Measurements from ENCODE around the gene STAP2.

Gene STAP2

GRCh38 chr19:4357921-4358326 lies 19.3 kb upstream of the STAP2 start:
- no peak for TF ChIP-seq ARNTL (CRISPR knock-in tag; IDR thresholded peaks at IDR 0.05; ENCODE audit: borderline replicate concordance, low read depth)
- no peak for TF ChIP-seq OSR1 (CRISPR knock-in tag; IDR thresholded peaks at IDR 0.05)
- TF ChIP-seq CSDC2 (CRISPR knock-in tag; IDR thresholded peaks at IDR 0.05), result no peak
- TF ChIP-seq RARB (CRISPR knock-in tag; IDR thresholded peaks at IDR 0.05), result no peak
- ATAC-seq, result no peak

- no peak for TF ChIP-seq BACH2 (CRISPR knock-in tag; IDR thresholded peaks at IDR 0.05; ENCODE audit: borderline replicate concordance)
- no peak for TF ChIP-seq RARB (CRISPR knock-in tag; IDR thresholded peaks at IDR 0.05)
- no peak for TF ChIP-seq ARNTL (CRISPR knock-in tag; IDR thresholded peaks at IDR 0.05; ENCODE audit: borderline replicate concordance, low read depth)
- TF ChIP-seq CSDC2 (CRISPR knock-in tag; IDR thresholded peaks at IDR 0.05), result no peak
- no peak for TF ChIP-seq ZC3H10 (CRISPR knock-in tag; IDR thresholded peaks at IDR 0.05)
- no peak for TF ChIP-seq GLIS3 (CRISPR knock-in tag; IDR thresholded peaks at IDR 0.05)
- TF ChIP-seq ZNF70 (CRISPR knock-in tag; IDR thresholded peaks at IDR 0.05), result no peak
- no peak for TF ChIP-seq CREB5 (CRISPR knock-in tag; IDR thresholded peaks at IDR 0.05; ENCODE audit: low read depth)
- TF ChIP-seq TOX (CRISPR knock-in tag; IDR thresholded peaks at IDR 0.05; ENCODE audit: borderline replicate concordance), result no peak
- no peak for TF ChIP-seq ISL1 (CRISPR knock-in tag; IDR thresholded peaks at IDR 0.05)
- TF ChIP-seq, protein P1, sequence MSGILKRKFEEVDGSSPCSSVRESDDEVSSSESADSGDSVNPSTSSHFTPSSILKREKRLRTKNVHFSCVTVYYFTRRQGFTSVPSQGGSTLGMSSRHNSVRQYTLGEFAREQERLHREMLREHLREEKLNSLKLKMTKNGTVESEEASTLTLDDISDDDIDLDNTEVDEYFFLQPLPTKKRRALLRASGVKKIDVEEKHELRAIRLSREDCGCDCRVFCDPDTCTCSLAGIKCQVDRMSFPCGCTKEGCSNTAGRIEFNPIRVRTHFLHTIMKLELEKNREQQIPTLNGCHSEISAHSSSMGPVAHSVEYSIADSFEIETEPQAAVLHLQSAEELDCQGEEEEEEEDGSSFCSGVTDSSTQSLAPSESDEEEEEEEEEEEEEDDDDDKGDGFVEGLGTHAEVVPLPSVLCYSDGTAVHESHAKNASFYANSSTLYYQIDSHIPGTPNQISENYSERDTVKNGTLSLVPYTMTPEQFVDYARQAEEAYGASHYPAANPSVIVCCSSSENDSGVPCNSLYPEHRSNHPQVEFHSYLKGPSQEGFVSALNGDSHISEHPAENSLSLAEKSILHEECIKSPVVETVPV (CRISPR knock-in tag; IDR thresholded peaks at IDR 0.05), result no peak
- no peak for ATAC-seq
Observed at GRCh38 chr19:4357095-4357797, 18.6 kb upstream of the STAP2 start.

DNA sequence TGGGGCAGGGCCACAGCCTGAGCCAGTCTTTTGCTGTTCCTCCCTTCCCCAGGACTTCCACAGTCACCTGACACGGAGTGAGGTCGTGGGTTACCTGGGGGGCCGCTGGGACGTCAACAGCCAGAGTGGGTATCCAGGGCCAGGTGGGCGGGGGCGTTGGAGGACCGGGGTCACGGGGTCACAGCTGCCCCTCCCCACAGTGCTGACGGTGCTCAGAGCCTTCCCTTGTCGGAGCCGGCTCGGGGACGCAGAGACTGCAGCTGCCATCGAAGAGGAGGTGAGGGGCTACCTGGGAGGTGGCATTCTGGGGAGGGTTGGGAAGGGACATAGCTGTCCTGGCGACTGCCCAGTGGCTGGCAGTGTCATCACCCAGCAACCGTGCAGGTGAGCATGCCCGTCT lies 16.3 kb upstream of the STAP2 start:
- ATAC-seq, result no peak
- TF ChIP-seq TOX (CRISPR knock-in tag; IDR thresholded peaks at IDR 0.05; ENCODE audit: borderline replicate concordance) (no peak), ZFP30 (CRISPR knock-in tag; IDR thresholded peaks at IDR 0.05) (no peak), PPARA (CRISPR knock-in tag; IDR thresholded peaks at IDR 0.05; ENCODE audit: borderline replicate concordance) (no peak), PATZ1 (CRISPR knock-in tag; IDR thresholded peaks at IDR 0.05; ENCODE audit: borderline replicate concordance) (no peak), RARB (CRISPR knock-in tag; IDR thresholded peaks at IDR 0.05) (no peak), SNAI2 (CRISPR knock-in tag; IDR thresholded peaks at IDR 0.05) (no peak), ZC3H10 (CRISPR knock-in tag; IDR thresholded peaks at IDR 0.05) (no peak), OSR1 (CRISPR knock-in tag; IDR thresholded peaks at IDR 0.05) (no peak), ESRRG (CRISPR knock-in tag; IDR thresholded peaks at IDR 0.05) (no peak), CREB5 (CRISPR knock-in tag; IDR thresholded peaks at IDR 0.05; ENCODE audit: low read depth) (no peak), ISL1 (CRISPR knock-in tag; IDR thresholded peaks at IDR 0.05) (no peak)
- TF ChIP-seq, protein P1 (CRISPR knock-in tag; IDR thresholded peaks at IDR 0.05), result no peak

DNA sequence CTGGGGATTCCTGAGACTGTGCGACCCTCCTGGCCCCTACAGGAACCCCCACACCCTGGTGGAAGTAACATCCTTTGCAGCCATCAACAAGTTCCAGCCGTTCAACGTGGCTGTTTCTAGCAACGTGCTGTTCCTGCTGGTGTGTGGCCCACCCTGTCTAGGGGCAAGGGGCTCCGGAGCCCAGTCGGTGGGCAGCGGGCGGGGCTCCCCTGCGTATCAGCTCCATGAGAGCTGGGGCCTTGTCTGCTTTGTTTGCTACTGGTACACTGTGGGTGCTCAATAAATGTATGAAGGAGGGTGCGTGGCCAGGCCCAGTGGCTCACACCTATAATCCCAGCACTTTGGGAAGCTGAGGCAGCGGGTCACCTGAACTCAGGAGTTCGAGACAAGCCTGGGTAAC lies 15.7 kb upstream of the STAP2 start:
- ATAC-seq, result no peak
- TF ChIP-seq RARB (CRISPR knock-in tag; IDR thresholded peaks at IDR 0.05) (no peak), ISL1 (CRISPR knock-in tag; IDR thresholded peaks at IDR 0.05) (no peak), PATZ1 (CRISPR knock-in tag; IDR thresholded peaks at IDR 0.05; ENCODE audit: borderline replicate concordance) (no peak), ZFP3 (CRISPR knock-in tag; IDR thresholded peaks at IDR 0.05) (no peak), ESRRG (CRISPR knock-in tag; IDR thresholded peaks at IDR 0.05) (no peak), CREB5 (CRISPR knock-in tag; IDR thresholded peaks at IDR 0.05; ENCODE audit: low read depth) (no peak), OSR1 (CRISPR knock-in tag; IDR thresholded peaks at IDR 0.05) (no peak), ZC3H10 (CRISPR knock-in tag; IDR thresholded peaks at IDR 0.05) (no peak)
- TF ChIP-seq, protein P1 (CRISPR knock-in tag; IDR thresholded peaks at IDR 0.05), result no peak

Data from SK-N-SH treated with all-trans-retinoic acid at 6 μM for 48 hours (cell line).